Breast epithelium (tissue), 4 donors: ENCODE results near the gene KRTAP23-1. TPM values are rescaled to one million over a fixed set of nuclear protein-coding genes. Genes with fewer than 3 reads are reported as not detected.

Experiments
- DNase-seq, 2 donors: peaks; one replicate each; pipeline ENCODE4 v3.0.0-alpha.2; 2019; ENCODE audit warnings: low spot score in 2 of 2
- H3K27ac ChIP-seq, 2 donors: fragments of 200-600 bp; sonication (generic) in 1 of 2; one replicate each; pipeline ENCODE4 v1.5.1; 2016 to 2019; ENCODE audit warnings: mild to moderate bottlenecking in 1 of 2
- H3K27me3 ChIP-seq, 2 donors: fragments of 200-600 bp; sonication (generic) in 1 of 2; one replicate each; pipeline versions ENCODE4 v1.5.1 to v1.6.0; 2017 to 2019; ENCODE audit warnings: control low read depth in 1 of 2, mild to moderate bottlenecking in 1 of 2
- H3K36me3 ChIP-seq: fragments of 200-600 bp; one replicate; pipeline ENCODE4 v1.5.1; 2019
- H3K4me1 ChIP-seq, 2 donors: fragments of 200-600 bp; sonication (generic); one replicate each; pipeline ENCODE4 v1.5.1; 2016 to 2019; ENCODE audit warnings: control low read depth in 1 of 2
- H3K4me3 ChIP-seq, 3 donors: fragments of 200-600 bp; sonication (generic); 1 replicate in 2 of 3; 2 replicates in 1 of 3; pipeline ENCODE4 v1.5.1; 2016 to 2019; ENCODE audit warnings: mild to moderate bottlenecking in 3 of 3, moderate library complexity in 2 of 3
- H3K9me3 ChIP-seq, 2 donors: fragments of 200-600 bp; sonication (generic) in 1 of 2; one replicate each; pipeline ENCODE4 v1.5.1; 2016 to 2019; ENCODE audit warnings: control low read depth in 1 of 2
- CTCF ChIP-seq, 3 donors: fragments of 450-650 bp; IDR thresholded peaks; one replicate each; pipeline ENCODE4 v1.5.1; 2016 to 2017; ENCODE audit warnings: antibody characterized with exemption in 3 of 3, mild to moderate bottlenecking in 3 of 3, moderate library complexity in 3 of 3
- POLR2A ChIP-seq: fragments of 450-650 bp; IDR thresholded peaks from one replicate; pipeline ENCODE4 v1.6.1; 2016; ENCODE audit warnings: antibody characterized with exemption, mild to moderate bottlenecking, moderate library complexity
- POLR2AphosphoS5 ChIP-seq, 3 donors: sonication (generic); formaldehyde crosslinking; IDR thresholded peaks; one replicate each; pipeline ENCODE4 v1.6.1; 2017; ENCODE audit warnings: antibody characterized with exemption in 3 of 3
- intact Hi-C: fragments of 100-400 bp; cut with DNase I; formaldehyde crosslinking; loops from one replicate; pipeline ENCODE4 v1.15.1; 2023; ENCODE audit warnings: low total_unique reads
- total RNA-seq, 3 donors: library from RNA; depleted of rRNA; stranded (reverse); fragments of >200 nt; gene quantifications; one replicate each; pipeline ENCODE4 v1.1.0, GENCODE V29; 2016

KRTAP23-1 gene
- total RNA-seq, 3 donors from 2014 or later, result not detected

GRCh38 chr21:30315701-30316100 lies 32.7 kb downstream of the KRTAP23-1 start:
- H3K36me3 ChIP-seq, result no peaks in the 10 kb centered on the region
- no peaks in the 10 kb centered on the region for H3K9me3 ChIP-seq
- H3K27me3 ChIP-seq, result no peaks in the 10 kb centered on the region
- no peak overlapping the region for H3K27ac ChIP-seq
- intact Hi-C loops, result no loop called here
- no peak for DNase-seq
- H3K4me1 ChIP-seq, result no peaks in the 10 kb centered on the region
- no peak overlapping the region for H3K4me3 ChIP-seq
- TF ChIP-seq POLR2AphosphoS5 (IDR thresholded peaks at IDR 0.05) (no peak), CTCF (IDR thresholded peaks at IDR 0.05) (no peak), POLR2A (no peak)

GRCh38 chr21:30306884-30307283 lies 41.5 kb downstream of the KRTAP23-1 start:
- Histone ChIP-seq H3K36me3 (no peaks in the 10 kb centered on the region), H3K9me3 (no peaks in the 10 kb centered on the region), H3K4me3 (no peak overlapping the region), H3K27me3 (no peaks in the 10 kb centered on the region), H3K27ac (no peak overlapping the region), H3K4me1 (no peaks in the 10 kb centered on the region)
- no peak for TF ChIP-seq POLR2AphosphoS5 (IDR thresholded peaks at IDR 0.05)
- TF ChIP-seq POLR2A, result no peak
- no peak for TF ChIP-seq CTCF (IDR thresholded peaks at IDR 0.05)
- intact Hi-C loops, result no loop called here
- DNase-seq, result no peak

- no peak for TF ChIP-seq POLR2AphosphoS5 (IDR thresholded peaks at IDR 0.05)
- no peak for TF ChIP-seq CTCF (IDR thresholded peaks at IDR 0.05)
- no peak for TF ChIP-seq POLR2A
- no peak for DNase-seq
Measured at GRCh38 chr21:30305136-30305535, 43.3 kb downstream of the KRTAP23-1 start.

More at GRCh38 chr21:30305136-30305535, 43.3 kb downstream of the KRTAP23-1 start:
- intact Hi-C loops, result no loop called here
- Histone ChIP-seq H3K4me1 (no peaks in the 10 kb centered on the region), H3K9me3 (peaks cover 0 to 5% of the 10 kb centered on the region in 2 donors), H3K27ac (no peak overlapping the region), H3K36me3 (no peaks in the 10 kb centered on the region), H3K4me3 (no peak overlapping the region), H3K27me3 (no peaks in the 10 kb centered on the region)

Other genes starting within 250 kb of the KRTAP23-1 start
- not detected for gene CLDN17, start 181.8 kb downstream of the KRTAP23-1 start, total RNA-seq
- 100 to 1,000 TPM in 1 of 3 donors, 10 to 100 TPM in 1, under 1 TPM in 1; 0.16 to 213 (median 39.7) TPM for gene CLDN8, start 132.5 kb downstream of the KRTAP23-1 start, total RNA-seq
- not detected for gene KRTAP24-1, start 65.7 kb downstream of the KRTAP23-1 start, total RNA-seq
- not detected for gene KRTAP25-1, start 59.1 kb downstream of the KRTAP23-1 start, total RNA-seq
- gene KRTAP26-1, start 28.3 kb downstream of the KRTAP23-1 start, total RNA-seq, result not detected
- not detected for gene KRTAP27-1, start 10.9 kb downstream of the KRTAP23-1 start, total RNA-seq
- gene KRTAP13-2, start 23.7 kb upstream of the KRTAP23-1 start, total RNA-seq, result not detected
- gene KRTAP13-1, start 47.4 kb upstream of the KRTAP23-1 start, total RNA-seq, result not detected
- gene KRTAP13-3, start 77.3 kb upstream of the KRTAP23-1 start, total RNA-seq, result not detected
- gene KRTAP13-4, start 81.6 kb upstream of the KRTAP23-1 start, total RNA-seq, result not detected
- not detected for gene KRTAP15-1, start 91.7 kb upstream of the KRTAP23-1 start, total RNA-seq
- gene KRTAP19-1, start 131.8 kb upstream of the KRTAP23-1 start, total RNA-seq, result not detected
- not detected for gene KRTAP19-2, start 138.8 kb upstream of the KRTAP23-1 start, total RNA-seq
- not detected for gene KRTAP19-3, start 143.4 kb upstream of the KRTAP23-1 start, total RNA-seq
- not detected for gene KRTAP19-4, start 148.6 kb upstream of the KRTAP23-1 start, total RNA-seq
- not detected for gene KRTAP19-5, start 153.5 kb upstream of the KRTAP23-1 start, total RNA-seq
- not detected for gene KRTAP19-6, start 193.3 kb upstream of the KRTAP23-1 start, total RNA-seq
- not detected for gene KRTAP19-7, start 212.7 kb upstream of the KRTAP23-1 start, total RNA-seq
- gene KRTAP22-2, start 241.8 kb upstream of the KRTAP23-1 start, total RNA-seq, result not detected
- gene KRTAP6-3, start 243.8 kb upstream of the KRTAP23-1 start, total RNA-seq, result not detected